Smooth muscle cell (in vitro differentiated cells): ENCODE data around the gene SOX8. TPM values are rescaled to one million over a fixed set of nuclear protein-coding genes. Genes with fewer than 3 reads are reported as not detected.

Source experiments
- DNase-seq: peaks from one replicate; lab custom pipeline; 2025; ENCODE audit not compliant: unreplicated experiment; lab: John Stamatoyannopoulos, UW
- H2AFZ ChIP-seq: fragments of 200-600 bp; sonication (generic); 2 replicates; pipeline ENCODE4 v1.6.0; 2016; ENCODE audit warnings: antibody characterized with exemption, low read depth, mild to moderate bottlenecking
- H3F3A ChIP-seq: fragments of 200-600 bp; sonication (generic); 2 replicates; pipeline ENCODE4 v1.6.0; 2017; ENCODE audit warnings: antibody characterized with exemption, low read depth
- H3K27ac ChIP-seq: fragments of 200-600 bp; sonication (generic); 2 replicates; pipeline ENCODE4 v1.5.1; 2016; ENCODE audit warnings: low read depth, mild to moderate bottlenecking
- H3K27me3 ChIP-seq: fragments of 200-600 bp; sonication (generic); 2 replicates; pipeline ENCODE4 v1.6.1; 2016; ENCODE audit warnings: low read depth, mild to moderate bottlenecking
- H3K36me3 ChIP-seq: fragments of 200-600 bp; sonication (generic); 2 replicates; pipeline ENCODE4 v1.5.1; 2016; ENCODE audit warnings: low read depth
- H3K4me1 ChIP-seq: fragments of 200-600 bp; sonication (generic); 2 replicates; pipeline ENCODE4 v1.5.1; 2016; ENCODE audit warnings: low read depth
- H3K4me2 ChIP-seq: fragments of 200-600 bp; sonication (generic); 2 replicates; pipeline ENCODE4 v1.6.0; 2016; ENCODE audit warnings: mild to moderate bottlenecking
- H3K4me3 ChIP-seq: fragments of 200-600 bp; sonication (generic); 2 replicates; pipeline ENCODE4 v1.5.1; 2016; ENCODE audit warnings: mild to moderate bottlenecking
- H3K79me2 ChIP-seq: fragments of 200-600 bp; sonication (generic); 2 replicates; pipeline ENCODE4 v1.6.0; 2016; ENCODE audit warnings: low read depth, mild to moderate bottlenecking
- H3K9ac ChIP-seq: fragments of 200-600 bp; sonication (generic); 2 replicates; pipeline ENCODE4 v1.6.0; 2016; ENCODE audit warnings: low read depth
- H3K9me3 ChIP-seq: fragments of 200-600 bp; sonication (generic); replicated peaks from 2 replicates; pipeline ENCODE4 v1.5.1; 2016; ENCODE audit warnings: low read depth
- H4K20me1 ChIP-seq: fragments of 200-600 bp; sonication (generic); 2 replicates; pipeline ENCODE4 v1.6.0; 2016; ENCODE audit warnings: low read depth
- WGBS: methylation state at CpG from one replicate; pipeline ENCODE4 v1.1.7; 2016; ENCODE audit warnings: low lambda C conversion rate; 5-methylcytosine and 5-hydroxymethylcytosine counted together
- polyA plus RNA-seq: library from polyadenylated mRNA; unstranded; fragments of >200 nt; fragmentation: Nextera tagmentation; extraction: Ambion mirVana; gene quantifications from 2 replicates; pipeline ENCODE4 v1.2.1, GENCODE V29; 2016
- total RNA-seq: library from RNA; depleted of rRNA; stranded (reverse); fragments of >200 nt; gene quantifications from 2 replicates; pipeline ENCODE4 v1.2.3, GENCODE V29; 2014
- TF ChIP-seq, protein P1 (sequence below): fragments of 200-600 bp; sonication (generic); IDR thresholded peaks from 2 replicates; pipeline ENCODE4 v1.5.1; 2017; ENCODE audit warnings: borderline replicate concordance, mild to moderate bottlenecking, antibody characterized with exemption; ENCODE audit not compliant: insufficient read depth, poor library complexity, severe bottlenecking

SOX8 gene
- total and polyA plus RNA-seq, 2 experiments from 2014 or later = 1.8 to 3.5 TPM

DNA sequence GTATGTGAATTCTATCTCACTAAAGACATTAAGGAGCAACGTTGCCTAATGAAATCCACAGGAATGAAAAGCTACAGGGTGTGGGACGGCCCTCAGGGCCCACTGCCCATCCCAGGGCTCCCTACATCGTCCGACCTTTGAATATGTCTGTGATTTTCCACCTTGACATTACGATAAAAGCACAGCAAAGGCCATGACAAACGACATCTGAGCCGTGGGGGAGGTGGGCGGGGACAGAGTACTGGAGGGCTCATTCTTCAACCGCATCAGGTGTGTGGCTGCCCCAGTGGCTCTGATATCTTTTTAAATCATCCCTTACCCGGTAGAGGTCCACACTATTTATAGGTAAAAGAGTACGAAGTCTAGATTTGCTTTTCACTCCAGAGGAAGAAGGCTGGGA, 45.9 kb upstream of the SOX8 start:
- no peak overlapping the region for H3K27ac ChIP-seq
- H3K36me3 ChIP-seq = no peaks in the 10 kb centered on the region
- H3K4me3 ChIP-seq = no peak overlapping the region
- H3F3A ChIP-seq = no peaks in the 10 kb centered on the region
- TF ChIP-seq, protein P1, sequence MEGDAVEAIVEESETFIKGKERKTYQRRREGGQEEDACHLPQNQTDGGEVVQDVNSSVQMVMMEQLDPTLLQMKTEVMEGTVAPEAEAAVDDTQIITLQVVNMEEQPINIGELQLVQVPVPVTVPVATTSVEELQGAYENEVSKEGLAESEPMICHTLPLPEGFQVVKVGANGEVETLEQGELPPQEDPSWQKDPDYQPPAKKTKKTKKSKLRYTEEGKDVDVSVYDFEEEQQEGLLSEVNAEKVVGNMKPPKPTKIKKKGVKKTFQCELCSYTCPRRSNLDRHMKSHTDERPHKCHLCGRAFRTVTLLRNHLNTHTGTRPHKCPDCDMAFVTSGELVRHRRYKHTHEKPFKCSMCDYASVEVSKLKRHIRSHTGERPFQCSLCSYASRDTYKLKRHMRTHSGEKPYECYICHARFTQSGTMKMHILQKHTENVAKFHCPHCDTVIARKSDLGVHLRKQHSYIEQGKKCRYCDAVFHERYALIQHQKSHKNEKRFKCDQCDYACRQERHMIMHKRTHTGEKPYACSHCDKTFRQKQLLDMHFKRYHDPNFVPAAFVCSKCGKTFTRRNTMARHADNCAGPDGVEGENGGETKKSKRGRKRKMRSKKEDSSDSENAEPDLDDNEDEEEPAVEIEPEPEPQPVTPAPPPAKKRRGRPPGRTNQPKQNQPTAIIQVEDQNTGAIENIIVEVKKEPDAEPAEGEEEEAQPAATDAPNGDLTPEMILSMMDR = no peak
- H3K4me2 ChIP-seq = no peak overlapping the region
- no peak overlapping the region for H2AFZ ChIP-seq
- H4K20me1 ChIP-seq = no peaks in the 10 kb centered on the region
- H3K27me3 ChIP-seq = no peaks in the 10 kb centered on the region
- no peaks in the 10 kb centered on the region for H3K9me3 ChIP-seq
- no peaks in the 10 kb centered on the region for H3K79me2 ChIP-seq
- no peaks in the 10 kb centered on the region for H3K4me1 ChIP-seq
- no peak overlapping the region for H3K9ac ChIP-seq
- 82% methylated on average over 11 of the region's 11 CpGs for WGBS
- DNase-seq = no peak

- Histone ChIP-seq H3F3A (no peaks in the 10 kb centered on the region), H3K4me1 (no peaks in the 10 kb centered on the region), H3K27me3 (no peaks in the 10 kb centered on the region), H3K4me2 (no peak overlapping the region), H3K79me2 (no peaks in the 10 kb centered on the region), H3K9me3 (peaks cover 9% of the 10 kb centered on the region), H3K36me3 (no peaks in the 10 kb centered on the region), H3K4me3 (no peak overlapping the region), H3K9ac (no peak overlapping the region), H4K20me1 (no peaks in the 10 kb centered on the region), H2AFZ (no peak overlapping the region), H3K27ac (no peak overlapping the region)
- TF ChIP-seq, protein P1 = no peak
- WGBS = 87% methylated on average over 8 of the region's 8 CpGs
- no peak for DNase-seq
Observed at GRCh38 chr16:937311-937710, 44.3 kb upstream of the SOX8 start.

- Histone ChIP-seq H3K4me3 (no peak overlapping the region), H3K27ac (no peak overlapping the region), H3K4me1 (no peaks in the 10 kb centered on the region), H3K9ac (no peak overlapping the region), H3K27me3 (no peaks in the 10 kb centered on the region), H4K20me1 (no peaks in the 10 kb centered on the region), H3F3A (no peaks in the 10 kb centered on the region), H3K4me2 (no peak overlapping the region), H3K79me2 (no peaks in the 10 kb centered on the region), H2AFZ (no peak overlapping the region), H3K36me3 (no peaks in the 10 kb centered on the region), H3K9me3 (peaks cover 13% of the 10 kb centered on the region)
- 89% methylated on average over 6 of the region's 6 CpGs for WGBS
- TF ChIP-seq, protein P1 = no peak
- no peak for DNase-seq
Observed at GRCh38 chr16:937723-938122, 43.8 kb upstream of the SOX8 start.

DNA sequence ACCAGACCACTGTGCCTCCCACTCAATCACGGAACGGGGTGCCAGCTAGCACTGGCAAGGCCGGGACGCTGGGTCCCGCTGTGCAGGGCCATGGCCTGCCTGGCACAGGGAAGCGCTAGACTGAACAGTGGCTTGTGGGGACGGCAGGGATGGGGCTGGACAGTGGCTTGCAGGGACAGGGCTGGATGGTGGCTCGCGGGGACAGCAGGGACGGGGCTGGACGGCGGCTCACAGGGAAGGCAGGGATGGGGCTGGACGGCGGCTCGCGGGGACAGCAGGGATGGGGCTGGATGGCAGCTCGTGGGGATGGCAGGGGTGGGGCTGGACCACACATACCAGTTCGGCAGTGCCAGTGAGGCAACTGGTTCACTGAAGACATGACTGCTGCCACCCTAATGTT, 43.4 kb upstream of the SOX8 start:
- no peaks in the 10 kb centered on the region for H3F3A ChIP-seq
- no peaks in the 10 kb centered on the region for H3K79me2 ChIP-seq
- no peaks in the 10 kb centered on the region for H3K36me3 ChIP-seq
- no peak for DNase-seq
- H2AFZ ChIP-seq = no peak overlapping the region
- H3K27me3 ChIP-seq = no peaks in the 10 kb centered on the region
- no peaks in the 10 kb centered on the region for H4K20me1 ChIP-seq
- peaks cover 15% of the 10 kb centered on the region for H3K9me3 ChIP-seq
- no peak overlapping the region for H3K4me2 ChIP-seq
- no peak overlapping the region for H3K9ac ChIP-seq
- TF ChIP-seq, protein P1 = no peak
- no peaks in the 10 kb centered on the region for H3K4me1 ChIP-seq
- no peak overlapping the region for H3K27ac ChIP-seq
- 85% methylated on average over 8 of the region's 18 CpGs for WGBS
- H3K4me3 ChIP-seq = no peak overlapping the region
